GM10266 (cell line): ENCODE measurements around the gene MYZAP.
A peak's percentile ranks its signal among the peaks of the same experiment; 100 is the strongest.

Source experiments
- DNase-seq: peaks from one replicate; pipeline ENCODE4 v3.0.0; 2012; ENCODE audit errors: extremely low spot score
- CTCF ChIP-seq: IDR thresholded peaks from 2 replicates; pipeline ENCODE4 v1.5.1; 2012; ENCODE audit warnings: mild to moderate bottlenecking, low read depth; ENCODE audit not compliant: control insufficient read depth, insufficient read depth; ENCODE audit errors: missing control alignments

MYZAP gene

GRCh38 chr15:57631386-57632110, 39.8 kb downstream of the MYZAP start:
- DNase-seq = no peak
- TF ChIP-seq CTCF = no peak

- no peak for DNase-seq
- no peak for TF ChIP-seq CTCF
Measured at GRCh38 chr15:57634290-57634689, 42.6 kb downstream of the MYZAP start.

GRCh38 chr15:57635300-57635909, 43.7 kb downstream of the MYZAP start:
- no peak for DNase-seq
- no peak for TF ChIP-seq CTCF

- no peak for DNase-seq
- no peak for TF ChIP-seq CTCF
Measured at GRCh38 chr15:57637846-57638245, 46.1 kb downstream of the MYZAP start.

- no peak for DNase-seq
- no peak for TF ChIP-seq CTCF
Measured at GRCh38 chr15:57639306-57639705, 47.6 kb downstream of the MYZAP start.

GRCh38 chr15:57640930-57641682, 49.4 kb downstream of the MYZAP start:
- TF ChIP-seq CTCF = peak; percentile 36
- DNase-seq = peak; percentile 14

- DNase-seq = no peak
- no peak for TF ChIP-seq CTCF
Measured at GRCh38 chr15:57643826-57644225, 52.1 kb downstream of the MYZAP start.
